HG02678 (cell line): ENCODE measurements around the gene HDAC4.

Experiments
- ATAC-seq: cut with Tn5 transposase; IDR thresholded peaks from one replicate; pipeline ENCODE4 v1.9.1; 2021; ENCODE audit warnings: mild to moderate bottlenecking, moderate library complexity; ENCODE audit not compliant: unreplicated experiment

Gene HDAC4

GRCh38 chr2:239133945-239134570 lies 266.8 kb downstream of the HDAC4 start:
- no peak for ATAC-seq

- no peak for ATAC-seq
Measured at GRCh38 chr2:239132786-239133185, 268.0 kb downstream of the HDAC4 start.

GRCh38 chr2:239132156-239132709 lies 268.6 kb downstream of the HDAC4 start:
- no peak for ATAC-seq

GRCh38 chr2:239131521-239131920 lies 269.3 kb downstream of the HDAC4 start:
- no peak for ATAC-seq

GRCh38 chr2:239130786-239131325 lies 270.0 kb downstream of the HDAC4 start:
- no peak for ATAC-seq

- no peak for ATAC-seq
Measured at GRCh38 chr2:239130041-239130440, 270.8 kb downstream of the HDAC4 start.

GRCh38 chr2:239129147-239129920 lies 271.5 kb downstream of the HDAC4 start:
- no peak for ATAC-seq

- no peak for ATAC-seq
Measured at GRCh38 chr2:239128706-239129105, 272.1 kb downstream of the HDAC4 start.

GRCh38 chr2:239127513-239127912 lies 273.3 kb downstream of the HDAC4 start:
- no peak for ATAC-seq

- ATAC-seq, result no peak
Measured at GRCh38 chr2:239125726-239126675, 274.8 kb downstream of the HDAC4 start.

GRCh38 chr2:239124152-239124899 lies 276.5 kb downstream of the HDAC4 start:
- no peak for ATAC-seq

GRCh38 chr2:239122421-239123110 lies 278.3 kb downstream of the HDAC4 start:
- ATAC-seq, result no peak

- ATAC-seq, result no peak
Measured at GRCh38 chr2:239121600-239122012, 279.2 kb downstream of the HDAC4 start.

GRCh38 chr2:239120664-239121063 lies 280.2 kb downstream of the HDAC4 start:
- no peak for ATAC-seq

GRCh38 chr2:239119346-239120126 lies 281.3 kb downstream of the HDAC4 start:
- no peak for ATAC-seq

GRCh38 chr2:239118675-239119211 lies 282.1 kb downstream of the HDAC4 start:
- no peak for ATAC-seq

- no peak for ATAC-seq
Measured at GRCh38 chr2:239118264-239118663, 282.6 kb downstream of the HDAC4 start.

GRCh38 chr2:239117831-239118230 lies 283.0 kb downstream of the HDAC4 start:
- no peak for ATAC-seq
